Pancreas (tissue), 10 donors: ENCODE measurements around the gene CAPRIN1. TPM values are rescaled to one million over a fixed set of nuclear protein-coding genes. Genes with fewer than 3 reads are reported as not detected.

Source experiments
- ATAC-seq, 4 donors: fragments of 200-7000 bp; cut with Tn5 transposase; one replicate each; pipeline versions ENCODE4 v1.8.0 to v1.9.1; 2020; ENCODE audit warnings: mild to moderate bottlenecking in 4 of 4, moderate library complexity in 4 of 4
- DNase-seq, 6 donors: peaks; one replicate each; pipeline ENCODE4 v3.0.0-alpha.2; 2020
- FAIRE-seq: peaks from 2 replicates; lab custom pipeline; 2012; peaks lifted over from hg19 to GRCh38; lab: Jason Lieb, UNC
- H3K27ac ChIP-seq, 4 donors: fragments of 200-600 bp; sonication (generic); 1 replicate in 3 of 4; 2 replicates in 1 of 4; pipeline versions ENCODE4 v1.5.0 to v1.8.0; 2020
- H3K27me3 ChIP-seq, 4 donors: fragments of 200-600 bp; one replicate each; pipeline ENCODE4 v1.8.0; 2021
- H3K36me3 ChIP-seq, 3 donors: fragments of 200-600 bp; sonication (generic) in 1 of 3; one replicate each; pipeline versions ENCODE4 v1.5.0 to v1.8.0; 2020 to 2021
- H3K4me1 ChIP-seq, 3 donors: fragments of 200-600 bp; one replicate each; pipeline ENCODE4 v1.8.0; 2021
- H3K4me3 ChIP-seq, 4 donors: fragments of 200-600 bp; sonication (generic) in 2 of 4; one replicate each; pipeline versions ENCODE4 v1.5.0 to v1.8.0; 2020 to 2021
- H3K9me3 ChIP-seq, 4 donors: fragments of 200-600 bp; one replicate each; pipeline ENCODE4 v1.8.0; 2021
- WGBS, 2 donors: extraction: QIAGEN DNeasy Blood & Tissue Kit; methylation state at CpG; one replicate each; pipeline ENCODE4 v1.1.7; 2013; 5-methylcytosine and 5-hydroxymethylcytosine counted together
- intact Hi-C, 3 donors: fragments of 100-400 bp; cut with DNase I; formaldehyde crosslinking; loops; one replicate each; pipeline versions ENCODE4 v1.11.1 to v1.14.2; 2022
- polyA plus RNA-seq, 2 donors: library from polyadenylated mRNA; stranded (reverse); fragments of 200-250 nt; gene quantifications; one replicate each; pipeline ENCODE4 v1.2.3, GENCODE V29; 2013
- total RNA-seq, 6 donors: library from RNA; stranded (reverse); fragmentation: NEBNext Ultra II Directional in 4 of 6; extraction: Animal tissue kit (Norgen Biotek cat#: 25700) in 4 of 6; gene quantifications; one replicate each; pipeline versions ENCODE4 v1.2.1 to v1.2.4, GENCODE V29; 2021 to 2023
- TF ChIP-seq, protein P1 (sequence below), 4 donors: fragments of 200-600 bp; sonication (generic) in 3 of 4; IDR thresholded peaks; one replicate each; pipeline versions ENCODE4 v1.5.0 to v1.8.0; 2021; ENCODE audit warnings: antibody characterized with exemption in 4 of 4
- donor health status: healthy with polysubstance abuse.
- donor health status: DM: no; HTN: no; CAD: no; lungs with moderate emphysema.
- donor health status: DM: no; HTN: no; CAD: no.
- donor health status: control.
- donor health status: control.
- donor health status: Bipolar disorder and iron deficiency.
- donor health status: DM: yes; HTN: yes; CAD: no.
- donor health status: DM: no; HTN: no; CAD: no.
- donor health status: DM: no; HTN: no; CAD: no.
- donor health status: DM: yes; HTN: yes; CAD: no.

The CAPRIN1 gene
- total and polyA plus RNA-seq, 8 donors, result 33.9 to 116 (median 93.9) TPM

DNA sequence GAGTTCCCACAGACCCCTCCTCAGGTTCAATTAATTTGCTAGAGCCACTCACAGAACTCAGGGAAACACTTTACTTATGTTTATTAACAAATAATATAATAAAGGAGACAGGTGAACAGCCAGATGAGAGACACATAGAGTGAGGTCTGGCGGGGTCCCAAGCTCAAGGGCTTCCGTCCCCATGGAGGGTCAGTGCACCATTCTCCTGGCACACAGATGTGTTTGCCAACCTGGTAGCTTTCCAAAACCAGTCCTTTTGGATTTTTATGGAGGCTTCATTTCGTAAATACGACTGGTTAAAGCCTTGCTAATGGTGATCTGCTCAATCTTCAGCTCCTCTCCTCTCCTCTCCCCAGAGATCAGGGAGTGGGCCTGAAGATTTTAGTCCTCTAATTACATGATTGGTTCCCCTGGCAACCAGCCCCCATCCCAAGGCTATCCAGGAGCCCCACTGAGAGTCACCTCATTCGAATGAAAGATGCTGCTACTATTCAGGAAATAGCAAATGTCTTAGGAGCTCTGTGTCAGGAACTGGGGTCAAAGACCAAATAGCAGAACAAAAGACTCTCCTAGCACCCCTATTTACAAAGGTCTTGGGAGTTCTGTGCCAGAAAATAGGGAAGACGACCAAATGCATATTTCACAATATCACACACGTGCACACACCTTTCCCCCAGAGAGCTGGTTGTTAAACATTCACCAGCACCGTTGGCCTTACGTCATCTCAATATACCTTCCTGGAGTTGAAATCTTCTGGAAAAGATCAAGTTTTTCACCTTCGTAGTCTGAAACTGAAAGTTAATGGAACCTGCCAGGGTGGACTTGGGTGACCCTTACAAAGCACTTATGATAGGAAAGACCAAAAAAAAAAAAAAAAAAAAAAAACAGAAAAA lies 23.8 kb upstream of the CAPRIN1 start:
- Histone ChIP-seq H3K9me3 (no peaks in the 10 kb centered on the region), H3K4me1 (peaks cover 13 to 17% (median 16%) of the 10 kb centered on the region in 3 donors), H3K36me3 (no peaks in the 10 kb centered on the region), H3K4me3 (no peak overlapping the region), H3K27me3 (no peaks in the 10 kb centered on the region), H3K27ac (peak overlapping the region; percentile 67 to 88 (median 82))
- DNase-seq (peak in 4 of 6 donors; percentile 57 to 74 (median 71)), FAIRE-seq (no peak), ATAC-seq (peak; percentile 94 to 96 (median 96))
- TF ChIP-seq, protein P1, sequence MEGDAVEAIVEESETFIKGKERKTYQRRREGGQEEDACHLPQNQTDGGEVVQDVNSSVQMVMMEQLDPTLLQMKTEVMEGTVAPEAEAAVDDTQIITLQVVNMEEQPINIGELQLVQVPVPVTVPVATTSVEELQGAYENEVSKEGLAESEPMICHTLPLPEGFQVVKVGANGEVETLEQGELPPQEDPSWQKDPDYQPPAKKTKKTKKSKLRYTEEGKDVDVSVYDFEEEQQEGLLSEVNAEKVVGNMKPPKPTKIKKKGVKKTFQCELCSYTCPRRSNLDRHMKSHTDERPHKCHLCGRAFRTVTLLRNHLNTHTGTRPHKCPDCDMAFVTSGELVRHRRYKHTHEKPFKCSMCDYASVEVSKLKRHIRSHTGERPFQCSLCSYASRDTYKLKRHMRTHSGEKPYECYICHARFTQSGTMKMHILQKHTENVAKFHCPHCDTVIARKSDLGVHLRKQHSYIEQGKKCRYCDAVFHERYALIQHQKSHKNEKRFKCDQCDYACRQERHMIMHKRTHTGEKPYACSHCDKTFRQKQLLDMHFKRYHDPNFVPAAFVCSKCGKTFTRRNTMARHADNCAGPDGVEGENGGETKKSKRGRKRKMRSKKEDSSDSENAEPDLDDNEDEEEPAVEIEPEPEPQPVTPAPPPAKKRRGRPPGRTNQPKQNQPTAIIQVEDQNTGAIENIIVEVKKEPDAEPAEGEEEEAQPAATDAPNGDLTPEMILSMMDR (IDR thresholded peaks at IDR 0.05), result no peak
- 14 to 19% methylated on average over 10 of the region's 10 CpGs for WGBS, 2 donors
- intact Hi-C loops, result no loop called here

DNA sequence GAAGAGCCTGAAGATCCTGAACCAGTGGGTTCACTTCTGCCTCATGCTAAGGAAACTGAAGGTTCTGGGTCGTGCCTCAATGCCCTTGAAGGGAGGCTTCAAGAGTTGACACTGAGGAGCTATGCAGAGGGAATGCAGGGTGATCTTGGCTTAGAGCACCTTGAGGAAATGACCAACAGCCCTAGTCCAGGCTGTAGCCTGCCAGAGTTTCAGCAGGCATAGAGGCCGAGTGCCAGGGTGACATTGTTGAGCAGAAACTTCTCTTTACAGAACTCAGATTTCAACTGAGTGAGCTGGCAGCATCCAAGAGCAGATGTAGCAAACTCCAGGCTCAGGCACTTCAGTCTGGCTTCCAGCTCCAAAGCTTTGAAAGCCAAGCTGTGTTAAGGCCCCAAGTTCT lies 23.1 kb upstream of the CAPRIN1 start:
- 9 to 11% methylated on average over 2 of the region's 2 CpGs for WGBS, 2 donors
- H3K27ac ChIP-seq, result peak overlapping the region; percentile 67 to 88 (median 82)
- no peaks in the 10 kb centered on the region for H3K36me3 ChIP-seq
- FAIRE-seq (no peak), ATAC-seq (peak; percentile 54 to 75 (median 70)), DNase-seq (peak in 5 of 6 donors; percentile 23 to 59 (median 40))
- H3K4me3 ChIP-seq, result no peak overlapping the region
- no peaks in the 10 kb centered on the region for H3K27me3 ChIP-seq
- TF ChIP-seq, protein P1 (IDR thresholded peaks at IDR 0.05), result no peak
- H3K4me1 ChIP-seq, result peaks cover 13 to 17% (median 16%) of the 10 kb centered on the region in 3 donors
- no peaks in the 10 kb centered on the region for H3K9me3 ChIP-seq
- intact Hi-C loops, result no loop called here

DNA sequence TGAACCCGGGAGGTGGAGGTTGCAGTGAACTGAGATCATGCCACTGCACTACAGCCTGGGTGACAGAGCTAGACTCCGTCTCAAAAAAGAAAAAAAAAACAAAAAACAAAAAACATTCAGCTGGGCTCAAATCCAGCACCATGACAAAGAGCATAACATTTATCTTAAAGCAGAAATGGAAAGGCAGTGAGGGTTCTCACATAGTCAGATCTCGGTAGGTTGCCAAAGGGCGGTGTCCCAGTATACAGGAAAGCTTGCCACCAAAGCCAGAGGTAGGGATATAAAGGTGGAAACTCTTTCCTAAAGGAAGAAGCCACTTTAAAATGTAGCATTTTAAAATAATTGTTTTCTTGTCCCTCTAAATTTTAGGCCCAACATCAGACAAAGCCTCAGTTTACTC lies 22.4 kb upstream of the CAPRIN1 start:
- Histone ChIP-seq H3K9me3 (no peaks in the 10 kb centered on the region), H3K36me3 (no peaks in the 10 kb centered on the region), H3K4me1 (peaks cover 13 to 17% (median 16%) of the 10 kb centered on the region in 3 donors), H3K4me3 (no peak overlapping the region), H3K27ac (peak overlapping the region in 2 of 4 donors; percentile 67 to 88), H3K27me3 (no peaks in the 10 kb centered on the region)
- WGBS, 2 donors, result 73 to 82% methylated on average over 4 of the region's 4 CpGs
- DNase-seq (no peak), ATAC-seq (no peak), FAIRE-seq (no peak)
- TF ChIP-seq, protein P1 (IDR thresholded peaks at IDR 0.05), result no peak
- intact Hi-C loops, result no loop called here

DNA sequence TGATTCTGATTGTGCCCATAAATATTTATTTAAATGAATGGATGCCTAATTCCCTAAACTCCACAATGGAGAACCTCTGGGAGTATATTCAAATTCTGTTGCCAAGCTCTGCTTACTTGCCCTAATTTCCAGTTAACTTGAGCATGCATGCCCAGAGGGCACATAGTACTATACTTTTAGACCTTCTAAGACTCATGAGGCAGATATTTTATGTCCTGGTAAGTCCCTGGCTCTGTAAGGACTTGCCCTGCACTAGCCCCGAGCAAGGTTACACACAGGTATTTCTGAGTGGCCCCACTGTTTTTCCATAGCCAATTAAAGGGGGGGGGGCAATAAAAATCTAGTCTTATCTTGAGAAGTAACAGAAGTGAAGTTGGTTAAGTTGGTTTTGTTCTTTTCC lies 21.1 kb upstream of the CAPRIN1 start:
- TF ChIP-seq, protein P1 (IDR thresholded peaks at IDR 0.05), result no peak
- no peak for FAIRE-seq
- intact Hi-C loops, result no loop called here

DNA sequence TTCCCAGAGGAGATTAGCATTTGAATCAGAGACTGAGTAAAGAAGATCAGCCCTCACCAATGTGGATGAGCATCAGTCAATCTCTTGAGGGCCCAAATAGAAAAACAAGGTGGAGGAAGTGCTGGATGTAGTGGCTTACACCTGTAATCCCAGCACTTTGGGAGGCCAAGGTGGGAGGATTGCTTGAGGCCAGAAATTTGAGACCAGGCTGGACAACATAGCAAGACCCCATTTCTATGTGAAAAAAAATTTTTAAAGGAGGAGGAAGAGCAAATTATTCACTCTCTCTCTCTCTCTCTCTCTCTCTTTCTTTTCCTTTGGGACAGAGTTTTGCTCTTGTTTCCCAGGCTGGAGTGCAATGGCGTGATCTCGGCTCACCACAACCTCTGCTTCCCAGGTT lies 18.1 kb upstream of the CAPRIN1 start:
- Histone ChIP-seq H3K4me1 (peaks cover 5 to 10% (median 7%) of the 10 kb centered on the region in 3 donors), H3K27me3 (no peaks in the 10 kb centered on the region), H3K36me3 (no peaks in the 10 kb centered on the region), H3K27ac (no peak overlapping the region), H3K4me3 (no peak overlapping the region), H3K9me3 (no peaks in the 10 kb centered on the region)
- intact Hi-C loops, result no loop called here
- WGBS, 2 donors, result 94 to 100% methylated on average over 2 of the region's 2 CpGs
- no peak for DNase-seq
- no peak for FAIRE-seq
- no peak for ATAC-seq
- TF ChIP-seq, protein P1 (IDR thresholded peaks at IDR 0.05), result no peak

More for the DNA sequence above, 21.1 kb upstream of the CAPRIN1 start:
- WGBS, 2 donors, result 57 to 78% methylated on average over 1 of the region's 1 CpG
- Histone ChIP-seq H3K4me3 (no peak overlapping the region), H3K36me3 (no peaks in the 10 kb centered on the region), H3K27me3 (no peaks in the 10 kb centered on the region), H3K27ac (no peak overlapping the region), H3K9me3 (no peaks in the 10 kb centered on the region), H3K4me1 (peaks cover 13 to 17% (median 16%) of the 10 kb centered on the region in 3 donors)
- DNase-seq (no peak), ATAC-seq (no peak)
